Fibroblast of lung (primary cell): ENCODE data around the gene CCDC93. TPM values are rescaled to one million over a fixed set of nuclear protein-coding genes. Genes with fewer than 3 reads are reported as not detected.

Experiments
- DNase-seq, 2 donors: peaks; one replicate each; pipeline versions ENCODE4 v3.0.0 to v3.0.0-alpha.2; 2010; ENCODE audit warnings: low read depth in 2 of 2
- H2AFZ ChIP-seq: 2 replicates; pipeline ENCODE4 v1.5.1; 2012; ENCODE audit warnings: low read length, control low read depth, inconsistent platforms
- H3K27ac ChIP-seq: 2 replicates; pipeline ENCODE4 v1.5.1; 2011; ENCODE audit warnings: low read length, control low read depth; ENCODE audit not compliant: insufficient read depth
- H3K27me3 ChIP-seq: 2 replicates; pipeline ENCODE4 v1.5.1; 2011; ENCODE audit warnings: mild to moderate bottlenecking, low read length; ENCODE audit not compliant: control insufficient read depth, insufficient read depth
- H3K36me3 ChIP-seq: 2 replicates; pipeline ENCODE4 v1.5.1; 2011; ENCODE audit warnings: low read length; ENCODE audit not compliant: control insufficient read depth, insufficient read depth
- H3K4me1 ChIP-seq: 2 replicates; pipeline ENCODE4 v1.5.1; 2011; ENCODE audit warnings: low read length; ENCODE audit not compliant: control insufficient read depth, insufficient read depth; ENCODE audit errors: extremely low read depth
- H3K4me2 ChIP-seq: 2 replicates; pipeline ENCODE4 v1.5.1; 2011; ENCODE audit warnings: low read length, control low read depth; ENCODE audit not compliant: insufficient read depth; ENCODE audit errors: extremely low read depth
- H3K4me3 ChIP-seq, 4 experiments: fragments of 200-600 bp in 1 of 4; sonication (generic) in 1 of 4; replicated peaks in 1 of 4; 2 replicates each; pipeline ENCODE4 v1.5.1; 2011 to 2016; ENCODE audit warnings: low read length in 4 of 4, low read depth in 3 of 4, mild to moderate bottlenecking in 3 of 4, control low read depth in 2 of 4, inconsistent platforms in 1 of 4, mixed read lengths in 1 of 4; ENCODE audit not compliant: insufficient read depth in 1 of 4; ENCODE audit errors: control extremely low read depth in 1 of 4
- H3K79me2 ChIP-seq: 2 replicates; pipeline ENCODE4 v1.5.1; 2012; ENCODE audit warnings: mild to moderate bottlenecking, low read length, inconsistent platforms; ENCODE audit not compliant: control insufficient read depth, insufficient read depth
- H3K9ac ChIP-seq: 2 replicates; pipeline ENCODE4 v1.5.1; 2011; ENCODE audit warnings: mild to moderate bottlenecking, low read length, control low read depth; ENCODE audit not compliant: insufficient read depth
- H3K9me3 ChIP-seq: 2 replicates; pipeline ENCODE4 v1.5.1; 2012; ENCODE audit warnings: low read depth, low read length; ENCODE audit not compliant: control insufficient read depth, insufficient read depth
- H4K20me1 ChIP-seq: 2 replicates; pipeline ENCODE4 v1.5.1; 2011; ENCODE audit warnings: low read length; ENCODE audit not compliant: control insufficient read depth, insufficient read depth; ENCODE audit errors: extremely low read depth
- EZH2 ChIP-seq: IDR thresholded peaks from 2 replicates; pipeline ENCODE4 v1.5.1; 2012; ENCODE audit warnings: low read length, control low read depth, mild to moderate bottlenecking; ENCODE audit errors: missing control alignments
- polyA plus RNA-seq, 2 donors: library from polyadenylated mRNA; depleted of rRNA in 1 of 2; stranded (reverse) in 1 of 2; unstranded in 1 of 2; fragments of >200 nt; gene quantifications; 2 replicates each; pipeline ENCODE4 v1.2.1, GENCODE V29; 2011 to 2012; ENCODE audit warnings: missing spikeins in 1 of 2
- total RNA-seq: library from RNA; depleted of rRNA; stranded (reverse); fragments of >200 nt; gene quantifications from 2 replicates; pipeline ENCODE4 v1.2.1, GENCODE V29; 2014
- TF ChIP-seq, protein P1 (sequence below), 2 donors: IDR thresholded peaks in 1 of 2; conservative IDR thresholded peaks in 1 of 2; 1 replicate in 1 of 2; 2 replicates in 1 of 2; pipeline ENCODE4 v1.5.1; 2011 to 2012; ENCODE audit warnings: low read length in 2 of 2, control low read depth in 1 of 2, inconsistent platforms in 1 of 2, low read depth in 1 of 2, mild to moderate bottlenecking in 1 of 2

Gene CCDC93
- total and polyA plus RNA-seq, 2 donors (not counting 1 experiment from before 2014, with no cell fraction given): 15.1 to 32.0 TPM

DNA sequence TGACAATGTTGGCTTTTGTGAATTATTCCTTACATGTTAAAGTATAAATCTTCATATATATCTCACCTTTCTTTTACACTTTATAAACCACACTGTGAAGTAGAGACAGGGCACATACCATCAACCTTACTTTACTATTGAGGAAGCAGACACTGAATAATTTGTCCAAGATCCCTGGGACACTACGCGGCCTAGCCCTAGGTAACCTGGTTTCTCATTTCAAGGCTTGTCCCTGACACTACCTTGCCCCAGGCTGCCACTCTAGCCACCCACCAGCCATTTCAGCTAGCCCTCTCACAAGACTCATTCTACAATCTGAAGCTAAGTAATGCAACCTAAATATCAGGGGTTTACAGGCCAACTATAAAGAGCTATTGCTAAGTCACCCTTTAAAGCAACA, 26.7 kb downstream of the CCDC93 start:
- no peaks in the 10 kb centered on the region for H3K27me3 ChIP-seq
- H3K36me3 ChIP-seq: no peaks in the 10 kb centered on the region
- H3K27ac ChIP-seq: no peak overlapping the region
- no peak overlapping the region for H3K9ac ChIP-seq
- TF ChIP-seq EZH2: no peak
- TF ChIP-seq, protein P1, sequence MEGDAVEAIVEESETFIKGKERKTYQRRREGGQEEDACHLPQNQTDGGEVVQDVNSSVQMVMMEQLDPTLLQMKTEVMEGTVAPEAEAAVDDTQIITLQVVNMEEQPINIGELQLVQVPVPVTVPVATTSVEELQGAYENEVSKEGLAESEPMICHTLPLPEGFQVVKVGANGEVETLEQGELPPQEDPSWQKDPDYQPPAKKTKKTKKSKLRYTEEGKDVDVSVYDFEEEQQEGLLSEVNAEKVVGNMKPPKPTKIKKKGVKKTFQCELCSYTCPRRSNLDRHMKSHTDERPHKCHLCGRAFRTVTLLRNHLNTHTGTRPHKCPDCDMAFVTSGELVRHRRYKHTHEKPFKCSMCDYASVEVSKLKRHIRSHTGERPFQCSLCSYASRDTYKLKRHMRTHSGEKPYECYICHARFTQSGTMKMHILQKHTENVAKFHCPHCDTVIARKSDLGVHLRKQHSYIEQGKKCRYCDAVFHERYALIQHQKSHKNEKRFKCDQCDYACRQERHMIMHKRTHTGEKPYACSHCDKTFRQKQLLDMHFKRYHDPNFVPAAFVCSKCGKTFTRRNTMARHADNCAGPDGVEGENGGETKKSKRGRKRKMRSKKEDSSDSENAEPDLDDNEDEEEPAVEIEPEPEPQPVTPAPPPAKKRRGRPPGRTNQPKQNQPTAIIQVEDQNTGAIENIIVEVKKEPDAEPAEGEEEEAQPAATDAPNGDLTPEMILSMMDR (conservative IDR thresholded peaks at IDR 0.05 in 1 of 2, IDR thresholded peaks at IDR 0.05 in 1 of 2; ENCODE audit: low read depth in 1 of 2, low read length in 2 of 2): no peak
- H2AFZ ChIP-seq: no peak overlapping the region
- H3K4me2 ChIP-seq: no peak overlapping the region
- no peaks in the 10 kb centered on the region for H4K20me1 ChIP-seq
- H3K79me2 ChIP-seq: no peaks in the 10 kb centered on the region
- H3K4me1 ChIP-seq: no peaks in the 10 kb centered on the region
- no peak overlapping the region for H3K4me3 ChIP-seq
- DNase-seq: no peak
- no peaks in the 10 kb centered on the region for H3K9me3 ChIP-seq

DNA sequence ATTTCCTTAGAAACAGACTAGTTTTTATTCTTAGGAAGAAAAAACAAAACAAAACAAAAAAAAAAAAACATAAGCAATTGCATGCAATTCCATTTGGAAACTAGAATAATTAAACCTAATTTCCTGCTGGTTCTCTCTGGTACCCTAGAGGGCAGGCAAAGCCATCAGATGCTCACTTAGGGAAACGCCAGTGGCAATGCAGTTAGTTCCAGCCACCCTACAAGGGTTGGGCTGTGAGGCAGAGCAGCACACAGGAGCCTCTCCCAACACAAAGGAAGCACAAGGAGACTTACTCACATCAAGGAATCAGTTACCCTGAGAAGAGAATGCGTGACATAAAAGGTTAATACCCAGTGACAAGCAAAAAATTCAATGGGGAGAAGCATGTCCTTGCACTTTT, 28.8 kb downstream of the CCDC93 start:
- Histone ChIP-seq H3K27ac (no peak overlapping the region), H2AFZ (no peak overlapping the region), H3K4me1 (peaks cover 1% of the 10 kb centered on the region), H3K36me3 (no peaks in the 10 kb centered on the region), H3K4me3 (no peak overlapping the region), H3K27me3 (no peaks in the 10 kb centered on the region), H3K9ac (no peak overlapping the region), H3K79me2 (no peaks in the 10 kb centered on the region), H4K20me1 (no peaks in the 10 kb centered on the region), H3K9me3 (no peaks in the 10 kb centered on the region), H3K4me2 (no peak overlapping the region)
- TF ChIP-seq EZH2: no peak
- TF ChIP-seq, protein P1 (conservative IDR thresholded peaks at IDR 0.05 in 1 of 2, IDR thresholded peaks at IDR 0.05 in 1 of 2; ENCODE audit: low read depth in 1 of 2, low read length in 2 of 2): no peak
- no peak for DNase-seq

DNA sequence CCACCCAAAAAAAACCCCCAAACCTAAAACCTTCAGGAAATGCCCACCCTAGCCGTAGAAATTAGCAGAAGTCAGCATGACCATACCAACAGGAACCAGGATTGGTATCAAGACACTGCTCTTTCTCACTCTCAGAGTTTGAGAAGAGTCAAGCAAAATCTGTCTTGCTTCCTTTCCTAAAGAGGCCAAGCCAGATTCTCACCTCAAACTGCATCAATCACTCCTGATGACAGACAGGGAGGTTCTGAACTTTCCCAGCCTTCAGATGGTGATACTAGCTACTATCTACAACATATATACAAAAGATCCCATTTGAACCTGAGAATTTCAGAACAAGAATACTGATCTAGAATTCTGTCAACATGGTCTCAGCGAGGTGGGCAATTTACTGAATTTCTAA, 29.7 kb downstream of the CCDC93 start:
- H3K27ac ChIP-seq: no peak overlapping the region
- no peaks in the 10 kb centered on the region for H3K27me3 ChIP-seq
- H3K9me3 ChIP-seq: no peaks in the 10 kb centered on the region
- no peaks in the 10 kb centered on the region for H3K79me2 ChIP-seq
- H3K4me1 ChIP-seq: peaks cover 8% of the 10 kb centered on the region
- no peak overlapping the region for H3K4me3 ChIP-seq
- no peak overlapping the region for H2AFZ ChIP-seq
- no peak for TF ChIP-seq EZH2
- TF ChIP-seq, protein P1 (conservative IDR thresholded peaks at IDR 0.05 in 1 of 2, IDR thresholded peaks at IDR 0.05 in 1 of 2; ENCODE audit: low read depth in 1 of 2, low read length in 2 of 2): no peak
- no peak overlapping the region for H3K4me2 ChIP-seq
- no peaks in the 10 kb centered on the region for H4K20me1 ChIP-seq
- H3K36me3 ChIP-seq: no peaks in the 10 kb centered on the region
- no peak overlapping the region for H3K9ac ChIP-seq
- no peak for DNase-seq
